ENCODE measurements around the gene CLEC4F.

The CLEC4F gene

GRCh38 chr2:70826696-70827350 is 6.4 kb upstream of the CLEC4F start:
- peaks cover 0 to 12% of the 10 kb centered on the region in 2 experiments for H3K4me1 ChIP-seq (ENCODE audit: control insufficient read depth in 1 of 2, insufficient read depth in 1 of 2, low read depth in 1 of 2, low read length in 1 of 2)
- H3K9me3 ChIP-seq, result no peaks in the 10 kb centered on the region
- peak overlapping the region in 1 of 2 experiments; percentile 11 for H3K4me3 ChIP-seq (ENCODE audit: low read depth in 1 of 2, low read length in 1 of 2)
- H3K36me3 ChIP-seq, result no peaks in the 10 kb centered on the region
- no peaks in the 10 kb centered on the region for H3K27me3 ChIP-seq
- no peak overlapping the region for H3K27ac ChIP-seq
- TF ChIP-seq CTCF (IDR thresholded peaks at IDR 0.05), result no peak

GRCh38 chr2:70823249-70823648 is 2.9 kb upstream of the CLEC4F start:
- Histone ChIP-seq H3K9me3 (no peaks in the 10 kb centered on the region), H3K27me3 (peaks cover 22% of the 10 kb centered on the region), H3K27ac (no peak overlapping the region), H3K36me3 (no peaks in the 10 kb centered on the region), H3K4me1 (ENCODE audit: control insufficient read depth in 1 of 2, insufficient read depth in 1 of 2, low read depth in 1 of 2, low read length in 1 of 2) (peaks cover 0 to 12% of the 10 kb centered on the region in 2 experiments), H3K4me3 (ENCODE audit: low read depth in 1 of 2, low read length in 1 of 2) (no peak overlapping the region)
- no peak for TF ChIP-seq CTCF (IDR thresholded peaks at IDR 0.05)

- H3K36me3 ChIP-seq, result no peaks in the 10 kb centered on the region
- H3K4me1 ChIP-seq (ENCODE audit: control insufficient read depth in 1 of 2, insufficient read depth in 1 of 2, low read depth in 1 of 2, low read length in 1 of 2), result peaks cover 0 to 12% of the 10 kb centered on the region in 2 experiments
- no peaks in the 10 kb centered on the region for H3K9me3 ChIP-seq
- no peak overlapping the region for H3K27ac ChIP-seq
- TF ChIP-seq CTCF (IDR thresholded peaks at IDR 0.05), result no peak
- peaks cover 22% of the 10 kb centered on the region for H3K27me3 ChIP-seq
- no peak overlapping the region for H3K4me3 ChIP-seq (ENCODE audit: low read depth in 1 of 2, low read length in 1 of 2)
These were observed 2.4 kb upstream of the CLEC4F start for GRCh38 chr2:70822843-70823242.

- Histone ChIP-seq H3K4me3 (ENCODE audit: low read depth in 1 of 2, low read length in 1 of 2) (no peak overlapping the region), H3K27ac (no peak overlapping the region), H3K4me1 (ENCODE audit: control insufficient read depth in 1 of 2, insufficient read depth in 1 of 2, low read depth in 1 of 2, low read length in 1 of 2) (no peaks in the 10 kb centered on the region), H3K9me3 (no peaks in the 10 kb centered on the region), H3K27me3 (peaks cover 45% of the 10 kb centered on the region), H3K36me3 (no peaks in the 10 kb centered on the region)
- no peak for TF ChIP-seq CTCF (IDR thresholded peaks at IDR 0.05)
These were observed 3.0 kb downstream of the CLEC4F start for GRCh38 chr2:70817284-70817954.

GRCh38 chr2:70816726-70817125 is 3.7 kb downstream of the CLEC4F start:
- no peak overlapping the region for H3K4me3 ChIP-seq (ENCODE audit: low read depth in 1 of 2, low read length in 1 of 2)
- no peaks in the 10 kb centered on the region for H3K36me3 ChIP-seq
- H3K4me1 ChIP-seq (ENCODE audit: control insufficient read depth in 1 of 2, insufficient read depth in 1 of 2, low read depth in 1 of 2, low read length in 1 of 2), result no peaks in the 10 kb centered on the region
- H3K9me3 ChIP-seq, result no peaks in the 10 kb centered on the region
- no peak for TF ChIP-seq CTCF (IDR thresholded peaks at IDR 0.05)
- H3K27ac ChIP-seq, result no peak overlapping the region
- peaks cover 45% of the 10 kb centered on the region for H3K27me3 ChIP-seq
